GM12865 (cell line): Measurements from ENCODE around the gene TTC21B.

ENCODE experiments used
- DNase-seq: peaks from one replicate; pipeline ENCODE4 v3.0.0; 2010; ENCODE audit warnings: low read depth
- H3K4me3 ChIP-seq: 2 replicates; pipeline ENCODE4 v1.5.1; 2011; ENCODE audit warnings: mild to moderate bottlenecking, low read depth, low read length, control low read depth
- CTCF ChIP-seq: IDR thresholded peaks from 2 replicates; pipeline ENCODE4 v1.5.1; 2011; ENCODE audit warnings: low read length, control low read depth, low read depth, inconsistent platforms; ENCODE audit not compliant: insufficient read depth; ENCODE audit errors: missing control alignments

TTC21B gene

DNA sequence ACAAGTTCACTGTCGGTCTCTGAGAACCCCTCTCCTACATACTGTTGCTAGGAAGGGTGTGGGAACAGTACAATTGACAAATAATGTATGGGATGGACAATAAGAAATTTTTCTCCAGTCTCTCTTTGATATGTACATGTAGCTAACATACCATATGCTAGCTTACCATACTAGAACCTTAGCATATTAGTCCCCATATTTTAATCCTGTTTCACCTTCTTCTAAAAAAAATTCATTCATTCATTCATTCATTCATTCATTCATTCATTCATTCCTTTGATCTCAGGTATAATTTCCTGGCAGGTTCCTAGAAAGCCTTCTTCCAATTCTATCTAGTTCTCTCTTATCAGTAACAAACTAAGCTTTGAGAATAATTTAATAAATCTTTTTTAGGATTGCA lies 62.2 kb downstream of the TTC21B start:
- DNase-seq = no peak
- H3K4me3 ChIP-seq = no peak overlapping the region
- TF ChIP-seq CTCF = no peak

DNA sequence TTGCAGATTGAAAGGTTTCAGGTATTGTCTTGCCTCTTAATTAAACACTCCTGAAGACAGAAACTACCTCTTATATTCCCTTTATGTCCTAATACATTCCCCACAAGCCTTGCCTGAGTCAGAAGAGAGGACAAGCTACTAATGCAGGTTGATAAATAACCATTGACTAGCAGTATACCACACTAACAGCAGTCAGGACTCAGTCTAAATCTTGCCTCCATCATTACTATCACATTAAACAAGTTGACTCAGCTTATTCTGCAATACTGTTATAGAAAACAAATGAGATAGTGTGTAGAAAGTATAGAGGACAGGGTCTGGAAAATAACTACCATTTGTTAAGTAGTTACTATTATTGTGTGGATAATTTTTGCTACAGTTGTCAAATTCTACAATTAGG lies 63.8 kb downstream of the TTC21B start:
- DNase-seq = no peak
- no peak for TF ChIP-seq CTCF
- H3K4me3 ChIP-seq = no peak overlapping the region

GRCh38 chr2:165889158-165889557 lies 64.4 kb downstream of the TTC21B start:
- H3K4me3 ChIP-seq = no peak overlapping the region
- no peak for TF ChIP-seq CTCF
- no peak for DNase-seq

GRCh38 chr2:165888171-165888570 lies 65.4 kb downstream of the TTC21B start:
- no peak for TF ChIP-seq CTCF
- DNase-seq = no peak
- no peak overlapping the region for H3K4me3 ChIP-seq

- no peak for DNase-seq
- TF ChIP-seq CTCF = no peak
- no peak overlapping the region for H3K4me3 ChIP-seq
These were observed 67.0 kb downstream of the TTC21B start for GRCh38 chr2:165886487-165887146.

- DNase-seq = peak; percentile 66
- no peak for TF ChIP-seq CTCF
- no peak overlapping the region for H3K4me3 ChIP-seq
These were observed 75.7 kb downstream of the TTC21B start for GRCh38 chr2:165877565-165878550.

GRCh38 chr2:165876712-165877111 lies 76.9 kb downstream of the TTC21B start:
- no peak for TF ChIP-seq CTCF
- H3K4me3 ChIP-seq = no peak overlapping the region
- no peak for DNase-seq
